ENCODE measurements around the gene C8G.

Gene C8G

GRCh38 chr9:136944519-136945332 lies at the start of gene C8G, which contains the start of gene FBXW5:
Gene C8G (plus strand): TSS chr9:136945243. CDS start chr9:136945321, 78 bp downstream.
Gene FBXW5 (minus strand): TSS chr9:136944738. CDS start chr9:136944083, 655 bp downstream.
- peak; percentile 75 to 90 for DNase-seq (ENCODE audit: extremely low read depth in 1 of 2, low read depth in 1 of 2)

- DNase-seq (ENCODE audit: extremely low read depth in 1 of 2, low read depth in 1 of 2): no peak
Observed at GRCh38 chr9:136896027-136896426, 49.0 kb upstream of the C8G start.

DNA sequence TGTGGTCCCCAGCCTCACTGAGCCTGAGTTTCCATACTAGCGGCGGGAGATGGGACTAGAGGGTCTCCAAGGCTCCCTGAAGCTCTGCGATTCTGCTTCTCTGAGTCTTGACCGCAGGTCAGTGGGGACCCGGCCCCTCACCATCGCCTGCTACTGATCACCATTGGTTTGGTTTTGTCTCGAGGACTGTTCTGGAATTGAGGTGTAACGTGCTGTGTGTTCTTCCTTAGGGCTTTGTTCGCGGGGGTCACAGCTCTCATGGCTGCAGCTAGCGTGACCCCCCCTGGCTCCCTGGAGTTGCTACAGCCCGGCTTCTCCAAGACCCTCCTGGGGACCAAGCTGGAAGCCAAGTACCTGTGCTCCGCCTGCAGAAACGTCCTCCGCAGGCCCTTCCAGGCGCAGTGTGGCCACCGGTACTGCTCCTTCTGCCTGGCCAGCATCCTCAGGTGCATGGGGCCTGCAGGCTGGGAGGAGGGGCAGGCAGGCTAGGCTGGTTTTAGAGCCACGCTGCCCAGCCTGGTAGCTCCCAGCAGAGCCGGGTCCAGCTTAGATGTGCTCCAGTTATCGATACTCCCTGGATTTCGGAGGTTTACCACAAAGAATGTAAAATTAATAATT lies 46.5 kb upstream of the C8G start:
- no peak for DNase-seq (ENCODE audit: extremely low read depth in 1 of 2, low read depth in 1 of 2)

GRCh38 chr9:136899196-136899595 lies 45.8 kb upstream of the C8G start:
- no peak for DNase-seq (ENCODE audit: extremely low read depth in 1 of 2, low read depth in 1 of 2)

GRCh38 chr9:136900556-136900955 lies 44.5 kb upstream of the C8G start:
- no peak for DNase-seq (ENCODE audit: extremely low read depth in 1 of 2, low read depth in 1 of 2)

DNA sequence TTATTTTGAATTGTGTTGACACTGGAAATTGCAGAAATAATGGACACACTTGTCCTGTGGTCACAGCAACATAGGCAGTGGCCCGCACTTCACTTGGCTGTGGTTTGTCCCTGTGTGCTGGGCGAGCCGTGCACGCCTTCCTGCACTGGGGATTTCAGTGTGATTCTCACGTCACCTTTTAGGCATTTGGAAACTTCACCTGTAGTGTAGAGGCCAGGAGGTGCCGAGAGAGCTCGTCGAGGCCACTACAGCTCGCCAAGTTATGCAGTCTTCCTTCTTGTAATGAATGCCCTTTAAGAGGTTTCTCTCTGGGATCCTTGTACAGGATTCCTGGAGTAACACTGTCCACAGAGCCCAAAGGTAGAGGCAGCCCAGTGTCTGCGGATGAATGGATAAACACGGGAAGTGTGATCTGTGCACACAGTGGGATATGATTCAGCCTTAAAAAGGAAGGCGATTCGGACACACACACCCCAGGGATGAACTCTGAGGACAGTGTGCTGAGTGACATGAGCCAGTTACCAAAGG lies 44.0 kb upstream of the C8G start:
- no peak for DNase-seq (ENCODE audit: extremely low read depth in 1 of 2, low read depth in 1 of 2)

- DNase-seq (ENCODE audit: extremely low read depth in 1 of 2, low read depth in 1 of 2): peak in 1 of 2 donors; percentile 48
Observed at GRCh38 chr9:136901516-136902258, 43.4 kb upstream of the C8G start.

GRCh38 chr9:136902259-136902821 lies 42.7 kb upstream of the C8G start:
- peak; percentile 48 to 64 for DNase-seq (ENCODE audit: extremely low read depth in 1 of 2, low read depth in 1 of 2)

DNA sequence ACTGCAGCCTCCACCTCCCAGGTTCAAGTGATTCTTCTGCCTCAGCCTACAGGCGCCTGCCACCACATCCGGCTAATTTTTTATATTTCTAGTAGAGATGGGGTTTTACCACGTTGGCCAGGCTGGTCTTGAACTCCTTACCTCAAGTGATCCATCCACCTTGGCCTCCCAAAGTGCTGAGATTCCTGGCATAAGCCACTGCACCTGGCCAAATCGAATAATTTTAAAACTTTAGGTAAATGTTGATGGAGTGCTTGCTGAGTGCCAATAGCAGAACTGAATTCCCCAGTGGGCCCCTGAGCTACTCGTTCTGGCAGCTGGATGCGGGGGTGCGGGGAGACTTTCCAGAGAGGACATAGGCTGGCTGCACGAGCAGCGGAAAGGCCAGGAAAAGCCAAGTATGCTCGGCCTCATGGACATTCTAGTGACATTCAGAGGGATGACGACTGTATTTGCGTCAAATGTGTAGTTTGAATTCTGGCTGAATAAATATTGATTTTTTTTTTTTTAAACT lies 41.9 kb upstream of the C8G start:
- DNase-seq (ENCODE audit: extremely low read depth in 1 of 2, low read depth in 1 of 2): no peak

DNA sequence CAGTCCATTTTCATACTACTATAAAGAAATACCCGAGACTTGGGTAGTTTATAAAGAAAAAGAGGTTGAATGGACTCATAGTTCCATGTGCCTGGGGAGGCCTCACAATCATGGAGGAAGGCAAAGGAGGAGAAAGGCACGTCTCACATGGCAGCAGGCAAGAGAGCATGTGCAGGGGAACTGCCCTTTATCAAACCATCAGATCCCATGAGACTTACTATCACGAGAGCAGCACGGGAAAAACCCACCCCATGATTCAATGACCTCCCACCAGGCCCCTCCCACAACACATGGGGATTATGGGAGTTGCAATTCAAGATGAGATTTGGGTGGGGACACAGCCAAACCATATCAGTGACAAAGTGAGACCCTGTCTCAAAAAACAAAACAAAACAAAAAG lies 38.8 kb upstream of the C8G start:
- no peak for DNase-seq (ENCODE audit: extremely low read depth in 1 of 2, low read depth in 1 of 2)

- DNase-seq (ENCODE audit: extremely low read depth in 1 of 2, low read depth in 1 of 2): no peak
Observed at GRCh38 chr9:136907011-136907914, 37.8 kb upstream of the C8G start.

- no peak for DNase-seq (ENCODE audit: extremely low read depth in 1 of 2, low read depth in 1 of 2)
Observed at GRCh38 chr9:136910197-136910900, 34.7 kb upstream of the C8G start.

DNA sequence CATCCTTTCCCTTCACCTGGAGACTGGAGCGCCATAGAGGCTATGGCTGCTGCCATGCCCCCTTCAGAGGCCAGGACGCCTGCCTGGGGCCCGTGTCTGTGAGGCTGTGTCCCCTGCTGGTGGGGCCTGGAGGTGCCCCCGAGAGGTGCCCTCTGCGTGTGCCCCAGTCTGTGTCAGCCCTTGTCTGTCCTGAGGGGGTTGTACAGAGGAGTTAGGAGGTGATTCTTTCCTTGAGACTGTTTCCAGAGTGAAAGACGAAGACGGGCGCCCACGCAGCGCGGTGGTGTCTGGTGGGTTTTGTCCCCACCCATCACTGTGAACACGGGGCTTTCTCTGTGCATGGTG lies 34.2 kb upstream of the C8G start:
- no peak for DNase-seq (ENCODE audit: extremely low read depth in 1 of 2, low read depth in 1 of 2)

DNA sequence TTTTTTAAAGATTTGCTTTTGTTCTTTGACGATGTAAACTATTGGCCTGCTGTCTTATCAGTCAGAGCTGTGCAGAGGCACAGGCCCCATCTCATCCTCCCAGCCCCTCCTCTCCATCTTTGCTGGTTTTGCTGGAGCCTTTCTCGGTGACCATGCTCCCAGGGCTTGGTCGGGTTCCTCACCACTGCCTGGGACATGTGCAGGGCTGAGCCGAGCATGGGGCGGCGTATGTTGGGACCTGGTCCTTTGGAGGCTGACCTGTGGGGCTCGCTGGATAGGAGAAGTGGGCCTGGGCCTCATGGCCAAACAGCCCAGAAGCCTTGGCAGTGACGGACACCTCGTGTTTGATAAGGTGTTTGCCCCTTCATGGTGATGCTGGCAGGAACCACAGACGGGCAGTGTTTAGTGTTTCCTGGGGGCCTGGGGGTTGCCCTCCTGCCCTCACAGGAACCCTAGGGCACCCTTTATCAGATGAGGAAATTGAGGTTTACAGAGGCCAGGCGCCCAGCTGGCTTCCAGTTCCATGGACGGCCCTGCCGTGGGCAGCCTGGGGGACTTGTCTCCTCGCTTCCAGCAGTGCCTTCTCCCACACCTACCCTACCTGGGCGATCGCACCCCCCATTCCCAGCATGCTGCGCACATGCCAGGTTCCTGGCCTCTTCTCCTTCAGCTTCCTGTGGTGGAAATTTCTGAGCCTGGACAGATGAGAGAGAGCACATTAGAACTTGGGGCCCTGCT lies 31.2 kb upstream of the C8G start:
- DNase-seq (ENCODE audit: extremely low read depth in 1 of 2, low read depth in 1 of 2): no peak

- DNase-seq (ENCODE audit: extremely low read depth in 1 of 2, low read depth in 1 of 2): no peak
Observed at GRCh38 chr9:136915632-136916329, 29.3 kb upstream of the C8G start.

GRCh38 chr9:136916330-136917184 lies 28.5 kb upstream of the C8G start:
- DNase-seq (ENCODE audit: extremely low read depth in 1 of 2, low read depth in 1 of 2): no peak

DNA sequence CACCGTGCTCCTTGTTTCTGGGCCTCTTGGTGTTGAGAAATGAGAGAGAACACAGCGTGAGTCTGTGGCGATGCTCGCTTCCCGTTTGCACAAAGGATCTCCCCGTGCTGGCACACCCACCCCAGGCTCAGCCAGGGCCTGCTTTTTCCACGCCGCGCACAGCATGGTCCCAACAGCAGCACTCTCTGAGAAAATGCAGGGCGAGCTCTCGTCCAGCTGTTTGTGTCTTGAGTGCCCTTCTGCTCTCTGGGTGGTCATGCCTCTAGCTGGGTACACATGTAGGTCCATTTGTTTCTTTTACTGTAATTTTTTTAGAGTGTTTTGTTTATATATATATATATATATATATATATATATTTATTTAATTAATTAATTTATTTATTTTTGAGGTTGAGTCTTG lies 27.1 kb upstream of the C8G start:
- no peak for DNase-seq (ENCODE audit: extremely low read depth in 1 of 2, low read depth in 1 of 2)
